HepG2 (cell line): ENCODE results near the gene TJP2. TPM values are rescaled to one million over a fixed set of nuclear protein-coding genes. Genes with fewer than 3 reads are reported as not detected.

Source experiments
- ATAC-seq: fragments of 200-7000 bp; cut with Tn5 transposase; 3 replicates; pipeline ENCODE4 v1.9.1; 2020; ENCODE audit warnings: mild to moderate bottlenecking, moderate library complexity
- BruUV-seq: library from RNA; stranded (reverse); fragments of 400-500 nt; replicated peaks from 2 replicates; lab custom pipeline; 2021; lab: Mats Ljungman, UMichigan
- CTCF ChIA-PET: fragments of 300-600 bp; formaldehyde crosslinking; extraction: SDS; loops from one replicate; lab custom pipeline; 2021; ENCODE audit warnings: low total read pairs, inconsistent platforms, low intra/inter-chr PET ratio; lab: Yijun Ruan, JAX
- POLR2A ChIA-PET: fragments of 350-600 bp; sonication (Branson Sonifier 250); formaldehyde crosslinking; loops from one replicate; lab custom pipeline; 2020; ENCODE audit warnings: antibody characterized with exemption, inconsistent platforms; lab: Yijun Ruan, JAX
- DNase-seq: peaks from one replicate; pipeline ENCODE4 v3.0.0-alpha.2; 2015; ENCODE audit warnings: low spot score
- FAIRE-seq: peaks from 3 replicates; lab custom pipeline; 2011; peaks lifted over from hg19 to GRCh38; lab: Jason Lieb, UNC
- H2AFZ ChIP-seq: one replicate; pipeline ENCODE4 v1.6.1; 2011; ENCODE audit warnings: low read length, inconsistent platforms
- H3K27ac ChIP-seq: fragments of 300-600 bp; 3 replicates; pipeline ENCODE4 v1.8.0; 2011; ENCODE audit warnings: mixed run types, mild to moderate bottlenecking, mixed read lengths, low read length, inconsistent platforms; ENCODE audit not compliant: insufficient read depth; ENCODE audit errors: extremely low read length
- H3K27me3 ChIP-seq, 2 experiments: fragments of 200-600 bp in 1 of 2; 2 replicates in 1 of 2; 3 replicates in 1 of 2; pipeline versions ENCODE4 v1.6.0 to v1.8.0; 2011; ENCODE audit warnings: low read length in 2 of 2, mild to moderate bottlenecking in 2 of 2, moderate library complexity in 2 of 2, inconsistent platforms in 1 of 2; ENCODE audit not compliant: insufficient read depth in 2 of 2, control insufficient read depth in 1 of 2
- H3K36me3 ChIP-seq, 2 experiments: fragments of 200-600 bp in 1 of 2; replicated peaks in 1 of 2; 2 replicates in 1 of 2; 3 replicates in 1 of 2; pipeline versions ENCODE4 v1.5.1 to v1.8.0; 2011; ENCODE audit warnings: low read length in 2 of 2, inconsistent platforms in 1 of 2; ENCODE audit not compliant: insufficient read depth in 2 of 2, control insufficient read depth in 1 of 2
- H3K4me1 ChIP-seq: 2 replicates; pipeline ENCODE4 v1.5.1; 2012; ENCODE audit warnings: low read length, inconsistent platforms; ENCODE audit not compliant: insufficient read depth
- H3K4me2 ChIP-seq: 2 replicates; pipeline ENCODE4 v1.6.0; 2011; ENCODE audit warnings: low read depth, low read length, inconsistent platforms
- H3K4me3 ChIP-seq, 3 experiments: fragments of 200-600 bp in 1 of 3; sonication (generic), shearing (Covaris generic) in 1 of 3; replicated peaks in 1 of 3; 2 replicates each; pipeline ENCODE4 v1.5.1; 2011 to 2016; ENCODE audit warnings: low read length in 3 of 3, inconsistent platforms in 2 of 3, low read depth in 2 of 3, mild to moderate bottlenecking in 2 of 3, control low read depth in 1 of 3, mixed read lengths in 1 of 3; ENCODE audit not compliant: insufficient read depth in 1 of 3
- H3K79me2 ChIP-seq: one replicate; pipeline ENCODE4 v1.6.1; 2011; ENCODE audit warnings: low read length, inconsistent platforms; ENCODE audit not compliant: insufficient read depth
- H3K9ac ChIP-seq: 2 replicates; pipeline ENCODE4 v1.6.0; 2011; ENCODE audit warnings: mild to moderate bottlenecking, low read depth, low read length, inconsistent platforms; ENCODE audit not compliant: insufficient read depth
- H3K9me3 ChIP-seq: 2 replicates; pipeline ENCODE4 v1.5.1; 2012; ENCODE audit warnings: mild to moderate bottlenecking, low read length
- H4K20me1 ChIP-seq: 2 replicates; pipeline ENCODE4 v1.6.0; 2011; ENCODE audit warnings: inconsistent platforms, mild to moderate bottlenecking, low read length, moderate library complexity; ENCODE audit not compliant: insufficient read depth
- HNF1A ChIP-seq, 2 experiments: sonication (generic) in 1 of 2; formaldehyde crosslinking in 1 of 2; IDR thresholded peaks; 2 replicates each; pipeline versions ENCODE4 v1.4.0 to v1.6.1; 2016 to 2020; ENCODE audit warnings: borderline replicate concordance in 1 of 2, low read depth in 1 of 2, mild to moderate bottlenecking in 1 of 2, missing genetic modification reagents in 1 of 2
- PTBP1 ChIP-seq: fragments of 200-400 bp; formaldehyde crosslinking; IDR thresholded peaks from 2 replicates; pipeline ENCODE4 v1.6.1; 2018; ENCODE audit warnings: low read length, low read depth; ENCODE audit not compliant: poor library complexity, severe bottlenecking
- ZFYVE20 ChIP-seq: sonication (generic); formaldehyde crosslinking; IDR thresholded peaks from 2 replicates; pipeline ENCODE4 v1.8.0; 2023; ENCODE audit warnings: low read depth, mild to moderate bottlenecking, moderate library complexity, missing genetic modification reagents, borderline replicate concordance
- WGBS: methylation state at CpG from one replicate; pipeline ENCODE4 v1.1.6; 2017; ENCODE audit warnings: low lambda C conversion rate; 5-methylcytosine and 5-hydroxymethylcytosine counted together
- in situ Hi-C: cut with HindIII; loops from 2 replicates; pipeline ENCODE4 v1.10.0; 2017; ENCODE audit warnings: low pct_unique_long_range_greater_than_20kb; ENCODE audit not compliant: extremely low pct_ligation_motif_present
- intact Hi-C: fragments of 100-400 bp; cut with micrococcal nuclease; formaldehyde crosslinking; loops from one replicate; pipeline ENCODE4 v1.10.0; 2022; ENCODE audit not compliant: unreplicated experiment
- polyA plus RNA-seq, 8 experiments: library from polyadenylated mRNA; depleted of rRNA in 3 of 8; stranded (reverse) in 7 of 8; unstranded in 1 of 8; fragments of >200 nt; fragmentation: Illumina TruSeq in 4 of 8; extraction: Trizol in 4 of 8; gene quantifications; 2 replicates each; pipeline versions ENCODE4 v1.2.1 to v1.2.3, GENCODE V29; 2011 to 2016; ENCODE audit warnings: low read depth in 4 of 8, missing spikeins in 1 of 8, mixed read lengths in 1 of 8; ENCODE audit not compliant: insufficient read depth in 1 of 8
- total RNA-seq, 5 experiments: library from RNA; depleted of rRNA; stranded (reverse); fragments of >200 nt; fragmentation: Illumina TruSeq; extraction: Trizol; gene quantifications; 2 replicates each; pipeline ENCODE4 v1.2.3, GENCODE V29; 2016; ENCODE audit warnings: low read depth in 1 of 5

Gene TJP2
- total and polyA plus RNA-seq, 2 of the 13 experiments (the other 11 are each of a cell fraction or from before 2014, with no cell fraction given), result 109 to 110 TPM

GRCh38 chr9:69299826-69300225 lies 125.7 kb downstream of the TJP2 start:
- no peaks in the 10 kb centered on the region for H3K79me2 ChIP-seq
- peaks cover 0 to 6% of the 10 kb centered on the region in 2 experiments; a peak in 2 of 5 replicates for H3K27me3 ChIP-seq
- no TSS peak for BruUV-seq
- H3K9ac ChIP-seq, result no peak overlapping the region
- CTCF ChIA-PET, result no interaction called here
- no peaks in the 10 kb centered on the region for H3K9me3 ChIP-seq
- intact Hi-C loops, result no loop called here
- ATAC-seq, result no peak
- TF ChIP-seq HNF1A (IDR thresholded peaks at IDR 0.05; ENCODE audit: low read depth), result no peak
- TF ChIP-seq HNF1A (CRISPR knock-in tag; IDR thresholded peaks at IDR 0.05; ENCODE audit: borderline replicate concordance), result no peak
- no peak for TF ChIP-seq PTBP1
- no peak for TF ChIP-seq ZFYVE20 (CRISPR knock-in tag)
- TF ChIP-seq, all 625 proteins: peak for 0
- POLR2A ChIA-PET, result no interaction called here
- Histone ChIP-seq H3K4me3 (no peak overlapping the region), H3K4me1 (no peaks in the 10 kb centered on the region), H2AFZ (no peak overlapping the region), H3K27ac (no peak overlapping the region), H3K4me2 (no peak overlapping the region), H4K20me1 (no peaks in the 10 kb centered on the region), H3K36me3 (no peaks in the 10 kb centered on the region)
- WGBS, result 0% methylated on average over 1 of the region's 1 CpG
- DNase-seq (no peak), FAIRE-seq (no peak)
- in situ Hi-C loops, result no loop called here
